ENCODE measurements around the gene TMEM200C.

TMEM200C gene

DNA sequence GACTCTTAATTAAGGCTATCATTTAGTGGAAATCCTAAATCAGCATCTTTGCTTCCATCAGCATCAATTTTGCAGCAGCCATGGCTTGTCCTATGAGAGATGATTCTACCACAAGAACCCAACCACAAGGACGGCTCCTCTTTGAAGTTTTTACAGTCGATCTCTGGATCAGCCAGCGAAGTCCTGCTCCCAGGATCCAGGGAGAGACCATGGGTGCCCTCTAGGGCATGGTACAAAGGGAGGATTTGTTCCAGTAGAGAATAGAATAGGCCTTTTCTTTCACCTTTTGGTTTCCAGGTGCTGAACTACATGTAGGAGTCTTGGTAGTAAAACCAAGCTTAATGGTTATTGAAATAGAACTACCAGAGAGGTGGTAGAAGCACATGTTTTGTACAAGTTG, 52.7 kb downstream of the TMEM200C start:
- TF ChIP-seq FOXP2 (optimal IDR thresholded peaks at IDR 0.05; ENCODE audit: borderline replicate concordance, extremely low read depth, extremely low read length, insufficient read depth): no peak
- no peak for TF ChIP-seq TAF1 (IDR thresholded peaks at IDR 0.05; ENCODE audit: borderline replicate concordance, insufficient read depth, low read length)
- no peak for TF ChIP-seq POLR2AphosphoS5 (IDR thresholded peaks at IDR 0.05; ENCODE audit: low read depth, low read length)
- TF ChIP-seq, protein P1, sequence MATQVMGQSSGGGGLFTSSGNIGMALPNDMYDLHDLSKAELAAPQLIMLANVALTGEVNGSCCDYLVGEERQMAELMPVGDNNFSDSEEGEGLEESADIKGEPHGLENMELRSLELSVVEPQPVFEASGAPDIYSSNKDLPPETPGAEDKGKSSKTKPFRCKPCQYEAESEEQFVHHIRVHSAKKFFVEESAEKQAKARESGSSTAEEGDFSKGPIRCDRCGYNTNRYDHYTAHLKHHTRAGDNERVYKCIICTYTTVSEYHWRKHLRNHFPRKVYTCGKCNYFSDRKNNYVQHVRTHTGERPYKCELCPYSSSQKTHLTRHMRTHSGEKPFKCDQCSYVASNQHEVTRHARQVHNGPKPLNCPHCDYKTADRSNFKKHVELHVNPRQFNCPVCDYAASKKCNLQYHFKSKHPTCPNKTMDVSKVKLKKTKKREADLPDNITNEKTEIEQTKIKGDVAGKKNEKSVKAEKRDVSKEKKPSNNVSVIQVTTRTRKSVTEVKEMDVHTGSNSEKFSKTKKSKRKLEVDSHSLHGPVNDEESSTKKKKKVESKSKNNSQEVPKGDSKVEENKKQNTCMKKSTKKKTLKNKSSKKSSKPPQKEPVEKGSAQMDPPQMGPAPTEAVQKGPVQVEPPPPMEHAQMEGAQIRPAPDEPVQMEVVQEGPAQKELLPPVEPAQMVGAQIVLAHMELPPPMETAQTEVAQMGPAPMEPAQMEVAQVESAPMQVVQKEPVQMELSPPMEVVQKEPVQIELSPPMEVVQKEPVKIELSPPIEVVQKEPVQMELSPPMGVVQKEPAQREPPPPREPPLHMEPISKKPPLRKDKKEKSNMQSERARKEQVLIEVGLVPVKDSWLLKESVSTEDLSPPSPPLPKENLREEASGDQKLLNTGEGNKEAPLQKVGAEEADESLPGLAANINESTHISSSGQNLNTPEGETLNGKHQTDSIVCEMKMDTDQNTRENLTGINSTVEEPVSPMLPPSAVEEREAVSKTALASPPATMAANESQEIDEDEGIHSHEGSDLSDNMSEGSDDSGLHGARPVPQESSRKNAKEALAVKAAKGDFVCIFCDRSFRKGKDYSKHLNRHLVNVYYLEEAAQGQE (IDR thresholded peaks at IDR 0.05; ENCODE audit: insufficient read depth in 1 of 2, low read depth in 2 of 2, low read length in 2 of 2): no peak
- no peak for TF ChIP-seq SIN3A (IDR thresholded peaks at IDR 0.05; ENCODE audit: borderline replicate concordance, insufficient read depth, low read length)

DNA sequence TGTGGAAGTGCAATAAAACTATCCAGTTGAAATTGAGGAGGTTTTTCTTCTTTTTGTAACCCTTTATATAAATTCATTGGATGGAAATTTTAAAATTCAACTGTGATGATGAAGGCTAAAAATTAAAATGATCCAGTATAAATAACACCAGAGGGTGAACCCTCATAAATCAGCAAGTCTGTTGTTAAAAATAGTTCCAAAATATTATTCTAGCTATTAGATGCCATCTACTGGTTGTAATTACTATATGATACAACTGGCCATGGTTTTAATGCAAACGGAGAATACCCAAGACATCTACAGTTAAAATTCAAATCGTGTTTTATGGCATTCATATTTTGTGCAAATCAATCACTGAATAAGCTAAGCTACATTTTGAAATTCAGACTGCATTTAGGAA, 53.8 kb downstream of the TMEM200C start:
- TF ChIP-seq, protein P1 (IDR thresholded peaks at IDR 0.05; ENCODE audit: insufficient read depth in 1 of 2, low read depth in 2 of 2, low read length in 2 of 2): no peak
- TF ChIP-seq POLR2AphosphoS5 (IDR thresholded peaks at IDR 0.05; ENCODE audit: low read depth, low read length) (no peak), FOXP2 (optimal IDR thresholded peaks at IDR 0.05; ENCODE audit: borderline replicate concordance, extremely low read depth, extremely low read length, insufficient read depth) (no peak)

DNA sequence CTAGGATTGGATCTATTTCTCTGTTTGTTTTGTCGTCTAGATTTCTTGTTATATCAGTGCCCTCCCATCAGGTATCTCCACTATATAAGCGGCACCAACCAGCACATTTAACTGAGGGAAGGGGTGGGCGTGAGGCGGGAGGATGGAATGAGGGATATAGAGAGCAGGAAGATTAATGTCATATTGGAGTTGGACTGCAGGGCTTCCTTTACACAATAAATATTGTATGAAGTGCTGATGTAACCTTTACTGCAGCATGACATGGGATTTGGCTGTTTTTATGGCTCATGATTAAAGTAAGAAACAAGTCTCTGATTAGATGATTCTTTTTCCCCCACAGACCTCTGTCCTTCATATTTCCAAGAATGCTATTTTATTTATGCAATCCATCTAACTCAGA, 54.8 kb downstream of the TMEM200C start:
- TF ChIP-seq, protein P1 (IDR thresholded peaks at IDR 0.05; ENCODE audit: insufficient read depth in 1 of 2, low read depth in 2 of 2, low read length in 2 of 2): no peak
- TF ChIP-seq SIN3A (IDR thresholded peaks at IDR 0.05; ENCODE audit: borderline replicate concordance, insufficient read depth, low read length): no peak

DNA sequence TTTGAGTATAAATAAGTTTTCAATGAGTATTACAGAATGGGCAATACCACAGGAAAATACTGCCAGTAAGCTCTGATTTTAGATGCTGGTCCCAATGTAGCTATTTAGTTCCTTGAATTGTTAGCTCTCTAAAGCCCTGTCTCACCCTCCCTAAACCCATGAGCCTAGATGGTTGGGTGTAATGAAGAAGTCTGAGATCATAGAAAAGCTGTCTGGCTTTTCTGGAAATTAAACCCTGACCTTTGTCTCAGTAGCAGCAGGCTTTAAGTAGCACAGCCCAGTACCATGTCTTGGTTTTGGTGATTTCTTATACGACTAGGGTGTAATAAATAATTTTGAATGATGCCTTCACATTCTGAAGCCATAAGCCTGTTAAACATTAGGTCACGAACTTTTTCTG, 55.3 kb downstream of the TMEM200C start:
- TF ChIP-seq FOXP2 (optimal IDR thresholded peaks at IDR 0.05; ENCODE audit: borderline replicate concordance, extremely low read depth, extremely low read length, insufficient read depth): no peak
- TF ChIP-seq, protein P1 (IDR thresholded peaks at IDR 0.05; ENCODE audit: insufficient read depth in 1 of 2, low read depth in 2 of 2, low read length in 2 of 2): no peak
- TF ChIP-seq SIN3A (IDR thresholded peaks at IDR 0.05; ENCODE audit: borderline replicate concordance, insufficient read depth, low read length): no peak
- TF ChIP-seq POLR2AphosphoS5 (IDR thresholded peaks at IDR 0.05; ENCODE audit: low read depth, low read length): no peak
- no peak for TF ChIP-seq TAF1 (IDR thresholded peaks at IDR 0.05; ENCODE audit: borderline replicate concordance, insufficient read depth, low read length)

DNA sequence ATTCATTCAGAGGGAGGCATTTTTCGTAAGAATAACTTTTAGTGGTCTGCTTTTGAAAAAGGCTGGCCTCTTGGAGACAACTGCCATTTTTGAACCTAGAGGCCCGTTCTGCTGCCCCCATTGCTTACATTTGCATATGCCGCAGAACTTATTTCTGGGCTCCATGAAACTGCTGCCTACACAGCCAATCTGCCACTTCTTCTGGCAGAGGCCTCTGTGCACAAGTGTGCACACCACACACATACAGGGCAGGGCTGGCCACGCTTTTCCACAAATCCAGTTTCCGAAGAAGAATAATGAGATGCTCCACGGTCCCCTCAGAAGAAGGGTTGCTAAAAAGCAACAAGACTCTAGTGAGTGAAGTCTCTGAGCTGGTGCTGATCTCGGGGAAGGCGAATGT, 56.2 kb downstream of the TMEM200C start:
- no peak for TF ChIP-seq SIN3A (IDR thresholded peaks at IDR 0.05; ENCODE audit: borderline replicate concordance, insufficient read depth, low read length)
- TF ChIP-seq TAF1 (IDR thresholded peaks at IDR 0.05; ENCODE audit: borderline replicate concordance, insufficient read depth, low read length): no peak
- TF ChIP-seq, protein P1 (IDR thresholded peaks at IDR 0.05; ENCODE audit: insufficient read depth in 1 of 2, low read depth in 2 of 2, low read length in 2 of 2): no peak
- no peak for TF ChIP-seq POLR2AphosphoS5 (IDR thresholded peaks at IDR 0.05; ENCODE audit: low read depth, low read length)
- TF ChIP-seq FOXP2 (optimal IDR thresholded peaks at IDR 0.05; ENCODE audit: borderline replicate concordance, extremely low read depth, extremely low read length, insufficient read depth): no peak

Measured in PFSK-1 (cell line).